Transverse colon (tissue), 3 donors: ENCODE data around the gene MYH1.

Experiments used
- POLR2A ChIP-seq: fragments of 450-650 bp; IDR thresholded peaks from one replicate; pipeline ENCODE4 v1.6.1; 2016; ENCODE audit warnings: antibody characterized with exemption, mild to moderate bottlenecking, moderate library complexity
- TF ChIP-seq, protein P1 (sequence below), 5 experiments: fragments of 200-600 bp in 3 of 5; fragments of 450-650 bp in 2 of 5; sonication (generic) in 3 of 5; IDR thresholded peaks; 1 replicate in 2 of 5; 2 replicates in 3 of 5; pipeline ENCODE4 v1.5.1; 2016 to 2017; ENCODE audit warnings: antibody characterized with exemption in 5 of 5, inconsistent platforms in 3 of 5, mild to moderate bottlenecking in 2 of 5, moderate library complexity in 1 of 5

DNA sequence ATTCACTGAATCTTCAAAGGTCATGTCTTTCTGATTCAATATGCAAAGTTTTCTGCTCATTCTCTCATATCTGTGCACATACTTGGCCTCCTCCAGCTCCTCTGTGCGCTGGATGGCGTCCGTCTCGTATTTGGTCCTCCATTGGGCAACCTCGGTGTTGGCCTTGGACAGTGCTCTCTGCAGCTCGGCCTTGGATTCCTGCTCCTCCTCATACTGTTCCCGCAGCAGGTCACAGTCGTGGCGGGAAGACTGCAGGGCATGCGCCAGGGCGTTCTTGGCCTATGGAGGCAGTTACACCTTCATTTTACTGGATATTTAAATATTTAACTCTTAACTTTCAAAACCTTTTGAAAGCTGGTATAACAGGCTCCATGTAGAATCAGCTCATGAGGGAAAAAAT, 8.2 kb upstream of the MYH1 start:
- TF ChIP-seq POLR2A, result no peak
- TF ChIP-seq, protein P1, sequence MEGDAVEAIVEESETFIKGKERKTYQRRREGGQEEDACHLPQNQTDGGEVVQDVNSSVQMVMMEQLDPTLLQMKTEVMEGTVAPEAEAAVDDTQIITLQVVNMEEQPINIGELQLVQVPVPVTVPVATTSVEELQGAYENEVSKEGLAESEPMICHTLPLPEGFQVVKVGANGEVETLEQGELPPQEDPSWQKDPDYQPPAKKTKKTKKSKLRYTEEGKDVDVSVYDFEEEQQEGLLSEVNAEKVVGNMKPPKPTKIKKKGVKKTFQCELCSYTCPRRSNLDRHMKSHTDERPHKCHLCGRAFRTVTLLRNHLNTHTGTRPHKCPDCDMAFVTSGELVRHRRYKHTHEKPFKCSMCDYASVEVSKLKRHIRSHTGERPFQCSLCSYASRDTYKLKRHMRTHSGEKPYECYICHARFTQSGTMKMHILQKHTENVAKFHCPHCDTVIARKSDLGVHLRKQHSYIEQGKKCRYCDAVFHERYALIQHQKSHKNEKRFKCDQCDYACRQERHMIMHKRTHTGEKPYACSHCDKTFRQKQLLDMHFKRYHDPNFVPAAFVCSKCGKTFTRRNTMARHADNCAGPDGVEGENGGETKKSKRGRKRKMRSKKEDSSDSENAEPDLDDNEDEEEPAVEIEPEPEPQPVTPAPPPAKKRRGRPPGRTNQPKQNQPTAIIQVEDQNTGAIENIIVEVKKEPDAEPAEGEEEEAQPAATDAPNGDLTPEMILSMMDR (IDR thresholded peaks at IDR 0.05), result no peak
